Loucy (cell line): ENCODE results near the gene RPS28.
"Not testable (repeated sequence)": the region's sequence is repeated elsewhere in the genome, so short reads cannot be mapped to it uniquely, and the experiment has no call there.

Source experiments
- H2AFZ ChIP-seq: fragments of 200-600 bp; sonication (generic); 2 replicates; pipeline ENCODE4 v1.6.0; 2016; ENCODE audit warnings: antibody characterized with exemption, mild to moderate bottlenecking, low read length, moderate library complexity
- H3F3A ChIP-seq: fragments of 200-600 bp; 2 replicates; pipeline ENCODE4 v1.6.0; 2016; ENCODE audit warnings: antibody characterized with exemption, low read depth, mild to moderate bottlenecking
- H3K27me3 ChIP-seq: fragments of 200-600 bp; sonication (generic); 2 replicates; pipeline ENCODE4 v1.6.1; 2014; ENCODE audit warnings: low read length, mild to moderate bottlenecking; ENCODE audit not compliant: insufficient read depth, poor library complexity, severe bottlenecking
- H3K36me3 ChIP-seq: fragments of 200-600 bp; sonication (generic); 2 replicates; pipeline ENCODE4 v1.6.1; 2016; ENCODE audit warnings: low read length; ENCODE audit not compliant: insufficient read depth
- H3K4me1 ChIP-seq: fragments of 200-600 bp; sonication (generic); 2 replicates; pipeline ENCODE4 v1.5.1; 2014; ENCODE audit warnings: low read length, mild to moderate bottlenecking; ENCODE audit not compliant: insufficient read depth, poor library complexity, severe bottlenecking
- H3K4me2 ChIP-seq: fragments of 200-600 bp; sonication (generic); 2 replicates; pipeline ENCODE4 v1.6.0; 2014; ENCODE audit warnings: antibody characterized with exemption, low read length, low read depth, mild to moderate bottlenecking; ENCODE audit not compliant: poor library complexity, severe bottlenecking
- H3K4me3 ChIP-seq: fragments of 200-600 bp; sonication (generic); 2 replicates; pipeline ENCODE4 v1.5.1; 2014; ENCODE audit warnings: low read length, mild to moderate bottlenecking, mixed read lengths; ENCODE audit not compliant: poor library complexity, severe bottlenecking
- H3K79me2 ChIP-seq: fragments of 200-600 bp; sonication (generic); 2 replicates; pipeline ENCODE4 v1.6.1; 2014; ENCODE audit warnings: low read length; ENCODE audit not compliant: insufficient read depth
- H3K9ac ChIP-seq: fragments of 200-600 bp; sonication (generic); 2 replicates; pipeline ENCODE4 v1.6.0; 2014; ENCODE audit warnings: mild to moderate bottlenecking, low read depth, low read length, moderate library complexity; ENCODE audit not compliant: poor library complexity, severe bottlenecking
- H3K9me2 ChIP-seq: fragments of 200-600 bp; sonication (generic); replicated peaks from 2 replicates; pipeline ENCODE4 v1.6.1; 2016; ENCODE audit warnings: low read depth, low read length, mixed read lengths
- H3K9me3 ChIP-seq: fragments of 200-600 bp; sonication (generic); 2 replicates; pipeline ENCODE4 v1.6.1; 2014; ENCODE audit warnings: mild to moderate bottlenecking, antibody characterized with exemption, low read length, low read depth; ENCODE audit not compliant: insufficient read depth
- H4K20me1 ChIP-seq: fragments of 200-600 bp; sonication (generic); 2 replicates; pipeline ENCODE4 v1.6.0; 2014; ENCODE audit warnings: antibody characterized with exemption, low read length, mild to moderate bottlenecking; ENCODE audit not compliant: insufficient read depth, poor library complexity, severe bottlenecking
- EZH2phosphoT487 ChIP-seq: fragments of 200-600 bp; IDR thresholded peaks from 2 replicates; pipeline ENCODE4 v1.6.1; 2018; ENCODE audit warnings: antibody characterized with exemption, mild to moderate bottlenecking, moderate library complexity, borderline replicate concordance
- TF ChIP-seq, protein P1 (sequence below): fragments of 200-600 bp; sonication (generic); conservative IDR thresholded peaks from 2 replicates; pipeline ENCODE4 v1.5.1; 2014; ENCODE audit warnings: mild to moderate bottlenecking, antibody characterized with exemption, low read length

The RPS28 gene

DNA sequence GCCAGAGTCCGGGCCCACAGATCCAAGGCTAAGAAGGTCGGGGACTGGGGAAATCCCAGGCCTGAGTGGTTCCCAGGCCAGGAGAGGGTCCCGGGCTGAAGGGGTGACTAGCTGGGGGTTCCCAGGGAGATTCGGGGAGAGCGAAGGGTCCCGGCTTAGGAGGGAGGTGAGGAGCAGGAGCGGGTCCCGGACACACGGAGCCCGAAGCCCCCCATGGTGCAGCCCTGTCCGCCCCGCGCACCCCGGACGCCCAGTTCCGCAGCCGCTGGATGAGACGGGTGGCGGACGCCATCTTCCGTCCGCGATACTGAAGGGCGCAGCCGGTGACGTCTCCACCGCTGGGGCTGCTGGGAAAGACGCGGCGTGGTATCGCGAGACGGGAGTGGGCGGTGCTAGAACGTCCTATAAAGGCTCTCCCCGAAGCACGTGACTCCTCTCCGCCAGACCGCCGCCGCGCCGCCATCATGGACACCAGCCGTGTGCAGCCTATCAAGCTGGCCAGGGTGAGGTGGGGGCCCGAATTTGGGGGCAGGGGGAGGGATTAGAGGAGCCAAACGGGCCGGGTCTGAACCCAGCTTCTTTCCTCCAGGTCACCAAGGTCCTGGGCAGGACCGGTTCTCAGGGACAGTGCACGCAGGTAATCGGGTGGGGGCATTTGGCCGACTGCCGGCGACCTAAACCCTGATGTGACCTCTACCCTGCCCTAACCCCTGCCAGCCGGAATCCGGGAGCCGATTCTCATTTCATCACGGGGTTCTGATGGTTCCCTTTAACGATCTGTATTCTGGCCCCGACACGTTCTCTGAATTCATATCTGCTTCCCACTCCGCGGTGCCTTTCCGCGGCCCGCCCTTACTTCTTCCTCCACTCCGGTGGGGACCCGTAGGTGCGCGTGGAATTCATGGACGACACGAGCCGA, at the start of gene RPS28, which contains the start of gene NDUFA7:
RPS28 (plus strand) TSS at position 430 of the 919 bp plus-strand sequence; CDS start at position 465, 35 bp downstream.
NDUFA7 (minus strand) TSS at position 309 of the 919 bp plus-strand sequence; CDS start at position 292, 17 bp downstream.
- peak within 1 kb of the TSS; percentile 37; the same call in 1 of the 2 replicates for H2AFZ ChIP-seq
- H3K9ac ChIP-seq: peak within 1 kb of the TSS; percentile 99
- peak within 1 kb of the TSS; percentile 94 for H3K4me3 ChIP-seq
- TF ChIP-seq EZH2phosphoT487: no peak
- TF ChIP-seq, protein P1, sequence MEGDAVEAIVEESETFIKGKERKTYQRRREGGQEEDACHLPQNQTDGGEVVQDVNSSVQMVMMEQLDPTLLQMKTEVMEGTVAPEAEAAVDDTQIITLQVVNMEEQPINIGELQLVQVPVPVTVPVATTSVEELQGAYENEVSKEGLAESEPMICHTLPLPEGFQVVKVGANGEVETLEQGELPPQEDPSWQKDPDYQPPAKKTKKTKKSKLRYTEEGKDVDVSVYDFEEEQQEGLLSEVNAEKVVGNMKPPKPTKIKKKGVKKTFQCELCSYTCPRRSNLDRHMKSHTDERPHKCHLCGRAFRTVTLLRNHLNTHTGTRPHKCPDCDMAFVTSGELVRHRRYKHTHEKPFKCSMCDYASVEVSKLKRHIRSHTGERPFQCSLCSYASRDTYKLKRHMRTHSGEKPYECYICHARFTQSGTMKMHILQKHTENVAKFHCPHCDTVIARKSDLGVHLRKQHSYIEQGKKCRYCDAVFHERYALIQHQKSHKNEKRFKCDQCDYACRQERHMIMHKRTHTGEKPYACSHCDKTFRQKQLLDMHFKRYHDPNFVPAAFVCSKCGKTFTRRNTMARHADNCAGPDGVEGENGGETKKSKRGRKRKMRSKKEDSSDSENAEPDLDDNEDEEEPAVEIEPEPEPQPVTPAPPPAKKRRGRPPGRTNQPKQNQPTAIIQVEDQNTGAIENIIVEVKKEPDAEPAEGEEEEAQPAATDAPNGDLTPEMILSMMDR: peak; percentile 17; the same call in 1 of the 2 replicates
- peaks cover 27% of the 10 kb centered on the region for H4K20me1 ChIP-seq
- H3F3A ChIP-seq: no peaks in the 10 kb centered on the region
- H3K36me3 ChIP-seq: no peaks in the 10 kb centered on the region
- no peaks in the 10 kb centered on the region for H3K9me3 ChIP-seq
- H3K4me2 ChIP-seq: peak within 1 kb of the TSS; percentile 97
- peaks cover 47% of the 10 kb centered on the region for H3K79me2 ChIP-seq
- H3K4me1 ChIP-seq: peaks cover 39% of the 10 kb centered on the region
- H3K9me2 ChIP-seq: no peaks in the 10 kb centered on the region
- no peaks in the 10 kb centered on the region for H3K27me3 ChIP-seq

- H3K4me2 ChIP-seq, H3K36me3 ChIP-seq, H4K20me1 ChIP-seq, H3K27me3 ChIP-seq, H3K9ac ChIP-seq, H3K4me3 ChIP-seq, H2AFZ ChIP-seq, H3K4me1 ChIP-seq, H3K79me2 ChIP-seq, H3F3A ChIP-seq, H3K9me3 ChIP-seq, H3K9me2 ChIP-seq: not testable (repeated sequence)
Measured at GRCh38 chr19:8276508-8276907, 44.8 kb upstream of the RPS28 start.

GRCh38 chr19:8291337-8291736, 30.0 kb upstream of the RPS28 start:
- not testable (repeated sequence) for H3K9me2 ChIP-seq, H3K27me3 ChIP-seq, H3K4me1 ChIP-seq, H3K36me3 ChIP-seq, H2AFZ ChIP-seq, H3K4me2 ChIP-seq, H3K79me2 ChIP-seq, H3K9me3 ChIP-seq, H4K20me1 ChIP-seq, H3K9ac ChIP-seq, H3F3A ChIP-seq, H3K4me3 ChIP-seq

- Histone ChIP-seq H3K4me2 (no peak overlapping the region), H2AFZ (no peak overlapping the region), H3K9me2 (no peaks in the 10 kb centered on the region)
Measured at GRCh38 chr19:8302357-8302691, 19.0 kb upstream of the RPS28 start.

More at GRCh38 chr19:8302357-8302691, 19.0 kb upstream of the RPS28 start:
- no peaks in the 10 kb centered on the region for H3K27me3 ChIP-seq
- TF ChIP-seq EZH2phosphoT487: no peak
- TF ChIP-seq, protein P1: no peak
- H3F3A ChIP-seq: no peaks in the 10 kb centered on the region
- no peak overlapping the region for H3K4me3 ChIP-seq
- no peaks in the 10 kb centered on the region for H3K9me3 ChIP-seq
- no peak overlapping the region for H3K9ac ChIP-seq
- H3K36me3 ChIP-seq: peaks cover 11% of the 10 kb centered on the region; the same call in 1 of the 2 replicates
- H4K20me1 ChIP-seq: peaks cover 8% of the 10 kb centered on the region
- peaks cover 19% of the 10 kb centered on the region for H3K4me1 ChIP-seq
- H3K79me2 ChIP-seq: peaks cover 29% of the 10 kb centered on the region
